Colon (tissue), 2 donors: Measurements from ENCODE around the gene REM2.

ENCODE experiments used
- FAIRE-seq: peaks from 2 replicates; lab custom pipeline; 2012; peaks lifted over from hg19 to GRCh38; lab: Jason Lieb, UNC
- donor health status: control.
- donor health status: control.

REM2 gene

DNA sequence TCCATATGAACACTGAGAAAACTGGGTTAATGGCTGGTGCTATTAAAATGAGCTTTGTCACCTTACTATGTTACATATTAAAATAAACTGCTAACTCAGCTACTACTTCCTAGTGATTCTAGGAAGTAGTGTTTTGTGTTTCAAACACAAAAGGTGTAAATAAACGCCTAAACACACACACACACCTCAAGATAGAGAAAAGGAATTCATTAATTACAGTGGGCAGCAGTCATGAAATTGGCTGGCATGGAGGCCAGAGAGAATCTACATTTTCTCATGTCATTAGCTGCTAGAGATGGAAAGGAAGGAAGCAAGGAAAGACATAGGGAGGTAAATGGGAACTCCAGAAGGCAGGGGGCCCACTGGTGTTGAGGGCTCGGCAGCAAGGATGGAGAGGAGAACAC, 46.9 kb downstream of the REM2 start:
- no peak for FAIRE-seq

DNA sequence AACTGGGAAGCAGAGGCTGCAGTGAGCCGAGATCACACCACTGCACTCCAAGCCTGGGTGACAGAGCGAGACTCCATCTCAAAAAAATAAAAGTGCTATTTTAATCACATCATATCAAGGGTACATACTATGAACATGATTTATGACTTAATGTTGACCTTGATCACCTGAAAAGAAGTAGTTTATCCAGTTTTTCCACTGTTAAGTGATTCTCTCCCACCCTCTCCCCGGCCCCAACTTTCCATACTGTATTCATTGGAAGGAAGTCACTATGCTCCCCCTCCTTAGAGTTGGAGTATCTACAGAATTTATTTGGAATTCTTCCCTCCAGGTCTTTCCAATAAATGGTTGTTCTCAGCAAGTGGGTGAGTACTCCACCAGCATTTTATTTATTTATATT, 49.1 kb downstream of the REM2 start:
- FAIRE-seq, result no peak

DNA sequence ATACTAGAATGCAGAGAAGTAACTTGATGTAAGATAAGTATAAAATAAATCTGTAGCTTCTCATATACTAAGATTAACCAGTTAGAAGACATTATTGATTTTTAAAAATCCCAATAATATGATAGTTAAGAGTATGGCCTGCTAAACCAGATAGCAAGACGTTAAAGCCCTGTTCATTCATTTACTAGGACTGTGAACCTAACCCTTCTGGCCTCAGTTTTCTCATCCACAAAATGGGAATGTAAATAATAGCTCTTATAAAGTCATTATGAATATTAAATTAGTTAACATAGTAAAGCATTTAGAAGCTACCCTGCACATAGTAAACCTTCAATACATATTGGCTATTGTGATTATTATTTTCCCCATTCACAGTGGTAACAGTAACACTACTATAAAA, 52.1 kb downstream of the REM2 start:
- FAIRE-seq, result no peak
